Measurements from ENCODE around the gene LSP1. TPM values are rescaled to one million over a fixed set of nuclear protein-coding genes. Genes with fewer than 3 reads are reported as not detected.

LSP1 gene
- total and polyA plus RNA-seq, 2 of the 13 experiments (the other 11 are each of a cell fraction or from before 2014, with no cell fraction given): 0.59 to 1.00 TPM

GRCh38 chr11:1935156-1936071 is 82.5 kb downstream of the LSP1 start:
- H3K4me3 ChIP-seq (replicated peaks in 1 of 3; ENCODE audit: insufficient read depth in 1 of 3, low read depth in 2 of 3, low read length in 3 of 3): no peak overlapping the region
- CTCF ChIA-PET (ENCODE audit: low intra/inter-chr PET ratio, low total read pairs): no interaction called here
- intact Hi-C loops (cut with micrococcal nuclease; ENCODE audit: unreplicated experiment) (no loop called here), in situ Hi-C loops (cut with HindIII; ENCODE audit: extremely low pct_ligation_motif_present, low pct_unique_long_range_greater_than_20kb) (no loop called here)
- H3K27me3 ChIP-seq (ENCODE audit: control insufficient read depth in 1 of 2, insufficient read depth in 2 of 2, low read length in 2 of 2): peaks cover 21 to 67% of the 10 kb centered on the region in 2 experiments
- POLR2A ChIA-PET: no interaction called here
- no peak for DNase-seq (ENCODE audit: low spot score)
- H3K27ac ChIP-seq (ENCODE audit: extremely low read length, insufficient read depth, low read length): no peak overlapping the region
- no peaks in the 10 kb centered on the region for H4K20me1 ChIP-seq (ENCODE audit: insufficient read depth, low read length)
- no peaks in the 10 kb centered on the region for H3K36me3 ChIP-seq (replicated peaks in 1 of 2; ENCODE audit: control insufficient read depth in 1 of 2, insufficient read depth in 2 of 2, low read length in 2 of 2)
- WGBS (ENCODE audit: low lambda C conversion rate): 19% methylated on average over 8 of the region's 33 CpGs
- no peak for FAIRE-seq
- no peak overlapping the region for H3K9ac ChIP-seq (ENCODE audit: insufficient read depth, low read depth, low read length)
- H3K4me1 ChIP-seq (ENCODE audit: insufficient read depth, low read length): no peaks in the 10 kb centered on the region
- no peak overlapping the region for H2AFZ ChIP-seq (ENCODE audit: low read length)
- no peaks in the 10 kb centered on the region for H3K79me2 ChIP-seq (ENCODE audit: insufficient read depth, low read length)
- TF ChIP-seq PHF8 (CRISPR knock-in tag; IDR thresholded peaks at IDR 0.05) (no peak), IRF1 (CRISPR knock-in tag; IDR thresholded peaks at IDR 0.05; ENCODE audit: low read depth) (no peak), ZNF367 (CRISPR knock-in tag; IDR thresholded peaks at IDR 0.05; ENCODE audit: borderline replicate concordance) (no peak), ZNF34 (CRISPR knock-in tag; IDR thresholded peaks at IDR 0.05; ENCODE audit: borderline replicate concordance) (no peak), ZNF776 (CRISPR knock-in tag; IDR thresholded peaks at IDR 0.05) (no peak)
- no TSS peak for BruUV-seq (replicated peaks)
- ATAC-seq: no peak
- no peak overlapping the region for H3K4me2 ChIP-seq (ENCODE audit: low read depth, low read length)
- H3K9me3 ChIP-seq (ENCODE audit: low read length): no peaks in the 10 kb centered on the region

GRCh38 chr11:1936072-1936780 is 83.3 kb downstream of the LSP1 start:
- Histone ChIP-seq H3K4me2 (ENCODE audit: low read depth, low read length) (no peak overlapping the region), H3K4me1 (ENCODE audit: insufficient read depth, low read length) (no peaks in the 10 kb centered on the region), H3K36me3 (replicated peaks in 1 of 2; ENCODE audit: control insufficient read depth in 1 of 2, insufficient read depth in 2 of 2, low read length in 2 of 2) (no peaks in the 10 kb centered on the region), H4K20me1 (ENCODE audit: insufficient read depth, low read length) (no peaks in the 10 kb centered on the region), H3K27me3 (ENCODE audit: control insufficient read depth in 1 of 2, insufficient read depth in 2 of 2, low read length in 2 of 2) (peaks cover 19 to 66% of the 10 kb centered on the region in 2 experiments), H2AFZ (ENCODE audit: low read length) (no peak overlapping the region), H3K9ac (ENCODE audit: insufficient read depth, low read depth, low read length) (no peak overlapping the region), H3K79me2 (ENCODE audit: insufficient read depth, low read length) (no peaks in the 10 kb centered on the region), H3K4me3 (replicated peaks in 1 of 3; ENCODE audit: insufficient read depth in 1 of 3, low read depth in 2 of 3, low read length in 3 of 3) (no peak overlapping the region), H3K27ac (ENCODE audit: extremely low read length, insufficient read depth, low read length) (no peak overlapping the region), H3K9me3 (ENCODE audit: low read length) (no peaks in the 10 kb centered on the region)
- WGBS (ENCODE audit: low lambda C conversion rate): 60% methylated on average over 1 of the region's 34 CpGs
- intact Hi-C loops (cut with micrococcal nuclease; ENCODE audit: unreplicated experiment) (no loop called here), in situ Hi-C loops (cut with HindIII; ENCODE audit: extremely low pct_ligation_motif_present, low pct_unique_long_range_greater_than_20kb) (no loop called here)
- POLR2A ChIA-PET: no interaction called here
- BruUV-seq (replicated peaks): no TSS peak
- ATAC-seq (peak; percentile 12; the same call in 2 of the 3 replicates), FAIRE-seq (no peak), DNase-seq (ENCODE audit: low spot score) (no peak)
- CTCF ChIA-PET (ENCODE audit: low intra/inter-chr PET ratio, low total read pairs): no interaction called here
- TF ChIP-seq ZBTB34 (CRISPR knock-in tag; IDR thresholded peaks at IDR 0.05) (no peak), KLF11 (CRISPR knock-in tag; IDR thresholded peaks at IDR 0.05) (no peak), ZNF331 (CRISPR knock-in tag; IDR thresholded peaks at IDR 0.05) (no peak), NR2F6 (IDR thresholded peaks at IDR 0.05) (no peak), NR2F6 (CRISPR knock-in tag; IDR thresholded peaks at IDR 0.05) (no peak), RBM22 (optimal IDR thresholded peaks at IDR 0.05; ENCODE audit: low read length) (no peak), MXI1 (IDR thresholded peaks at IDR 0.05; ENCODE audit: borderline replicate concordance, low read depth, low read length) (no peak), MAF1 (CRISPR knock-in tag; IDR thresholded peaks at IDR 0.05; ENCODE audit: borderline replicate concordance) (no peak), ARHGAP35 (CRISPR knock-in tag; IDR thresholded peaks at IDR 0.05; ENCODE audit: borderline replicate concordance) (no peak)

All from HepG2 (cell line).